ENCODE data around the gene TRMT61B.
A peak's percentile ranks its signal among the peaks of the same experiment; 100 is the strongest.

TRMT61B gene

GRCh38 chr2:28870146-28870891 lies at the start of gene TRMT61B:
Gene TRMT61B, minus strand, starts transcription at chr2:28870309. Its CDS starts 32 bp downstream, at chr2:28870277.
- intact Hi-C loops (cut with DNase I; ENCODE audit: low total_unique reads): no loop called here
- H3K27ac ChIP-seq: peak within 1 kb of the TSS; percentile 69 to 76

DNA sequence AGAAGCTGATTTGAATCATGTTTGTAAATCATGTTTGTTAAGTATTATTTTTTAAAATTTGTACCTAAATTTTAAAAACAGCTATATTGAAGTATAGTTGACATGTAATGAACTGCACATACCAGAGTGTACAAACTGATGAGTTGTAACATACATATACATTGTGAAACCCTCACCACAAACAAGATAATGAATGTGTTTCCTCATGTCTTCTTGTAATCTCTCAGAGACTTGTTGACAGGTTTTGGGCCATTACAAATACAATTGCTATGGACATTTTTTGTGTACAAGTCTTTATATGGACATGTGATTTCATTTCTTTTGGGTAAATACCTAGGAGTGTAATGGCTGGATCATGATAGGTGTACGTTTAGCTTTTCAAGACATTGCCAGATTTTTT lies 45.8 kb upstream of the TRMT61B start:
- intact Hi-C loops (cut with DNase I; ENCODE audit: low total_unique reads): no loop called here
- H3K36me3 ChIP-seq: peaks cover 27 to 63% (median 39%) of the 10 kb centered on the region in 3 donors
- H3K4me1 ChIP-seq: no peaks in the 10 kb centered on the region

More at GRCh38 chr2:28870146-28870891, at the start of gene TRMT61B:
- Histone ChIP-seq H3K4me1 (peaks cover 0 to 34% (median 23%) of the 10 kb centered on the region in 4 donors), H3K36me3 (no peaks in the 10 kb centered on the region), H3K9me3 (no peaks in the 10 kb centered on the region), H3K27me3 (no peaks in the 10 kb centered on the region), H3K4me3 (peak within 1 kb of the TSS; percentile 68 to 72)
- DNase-seq: peak; percentile 96
- TF ChIP-seq CTCF (IDR thresholded peaks at IDR 0.05): peak in 1 of 2 experiments; percentile 28

DNA sequence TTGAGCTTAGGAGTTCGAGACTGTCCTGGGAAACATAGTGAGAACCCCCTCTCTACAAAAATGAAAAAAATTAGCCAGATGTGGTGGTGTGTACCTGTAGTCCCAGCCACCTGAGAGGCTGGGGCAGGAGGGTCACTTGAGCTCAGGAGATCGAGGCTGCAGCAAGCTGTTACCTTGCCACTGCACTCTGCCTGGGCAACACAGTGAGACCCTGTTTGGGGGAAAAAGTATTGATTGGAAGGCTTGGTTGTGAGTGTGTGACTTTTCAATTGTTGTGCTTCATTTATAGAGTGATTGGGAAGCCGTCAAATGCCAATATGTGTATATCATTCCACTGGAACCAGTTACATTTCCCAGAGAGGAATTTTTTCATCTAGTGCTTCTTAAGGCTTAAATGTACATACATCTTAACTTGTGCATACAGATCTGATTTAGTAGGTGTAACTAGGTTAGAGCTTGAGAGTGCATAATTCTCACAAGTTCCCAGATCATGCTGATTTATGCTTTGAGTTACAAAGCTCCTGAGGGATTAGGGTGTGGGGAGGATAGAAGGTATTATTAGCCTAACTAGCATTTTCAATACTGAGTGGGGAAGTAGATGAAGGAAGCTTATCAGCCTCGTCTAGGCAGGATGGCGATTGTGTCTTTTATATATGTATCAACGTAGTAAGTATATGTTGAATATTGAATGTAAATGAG lies 39.7 kb upstream of the TRMT61B start:
- Histone ChIP-seq H3K4me1 (peaks cover 0 to 1% (median 0%) of the 10 kb centered on the region in 4 donors), H3K4me3 (no peak overlapping the region), H3K36me3 (peaks cover 53 to 79% (median 63%) of the 10 kb centered on the region in 3 donors), H3K27ac (no peak overlapping the region), H3K9me3 (no peaks in the 10 kb centered on the region), H3K27me3 (no peaks in the 10 kb centered on the region)
- intact Hi-C loops (cut with DNase I; ENCODE audit: low total_unique reads): no loop called here
- TF ChIP-seq CTCF (IDR thresholded peaks at IDR 0.05): no peak
- no peak for DNase-seq

More for the DNA sequence above, 45.8 kb upstream of the TRMT61B start:
- DNase-seq: no peak
- Histone ChIP-seq H3K27ac (no peak overlapping the region), H3K27me3 (no peaks in the 10 kb centered on the region), H3K9me3 (no peaks in the 10 kb centered on the region), H3K4me3 (no peak overlapping the region)
- no peak for TF ChIP-seq CTCF (IDR thresholded peaks at IDR 0.05)

GRCh38 chr2:28908172-28908571 lies 38.1 kb upstream of the TRMT61B start:
- H3K4me1 ChIP-seq: peaks cover 0 to 4% (median 0%) of the 10 kb centered on the region in 4 donors
- no peak for TF ChIP-seq CTCF (IDR thresholded peaks at IDR 0.05)
- no peak overlapping the region for H3K27ac ChIP-seq
- H3K9me3 ChIP-seq: no peaks in the 10 kb centered on the region
- H3K27me3 ChIP-seq: no peaks in the 10 kb centered on the region
- H3K36me3 ChIP-seq: peaks cover 38 to 75% (median 54%) of the 10 kb centered on the region in 3 donors
- intact Hi-C loops (cut with DNase I; ENCODE audit: low total_unique reads): no loop called here
- H3K4me3 ChIP-seq: no peak overlapping the region
- no peak for DNase-seq

- intact Hi-C loops (cut with DNase I; ENCODE audit: low total_unique reads): no loop called here
- Histone ChIP-seq H3K36me3 (peaks cover 34 to 70% (median 59%) of the 10 kb centered on the region in 3 donors), H3K9me3 (no peaks in the 10 kb centered on the region), H3K27me3 (no peaks in the 10 kb centered on the region), H3K27ac (no peak overlapping the region), H3K4me3 (no peak overlapping the region), H3K4me1 (peaks cover 0 to 4% (median 0%) of the 10 kb centered on the region in 4 donors)
- no peak for TF ChIP-seq CTCF (IDR thresholded peaks at IDR 0.05)
- no peak for DNase-seq
These were observed 36.7 kb upstream of the TRMT61B start for GRCh38 chr2:28906821-28907220.
